ENCODE data around the gene HIVEP3. TPM values are rescaled to one million over a fixed set of nuclear protein-coding genes. Genes with fewer than 3 reads are reported as not detected.
"Not testable (repeated sequence)": the region's sequence is repeated elsewhere in the genome, so short reads cannot be mapped to it uniquely, and the experiment has no call there.

The HIVEP3 gene
- total RNA-seq, 1 experiment from 2014 or later = 0.32 TPM

- no peak for DNase-seq (ENCODE audit: low read depth, low spot score)
- in situ Hi-C loops (cut with HindIII; ENCODE audit: low pct_unique_long_range_greater_than_20kb, low sequenced_read_pairs) = no loop called here
Measured at GRCh38 chr1:41709873-41710272, 208.8 kb downstream of the HIVEP3 start.

- no peak for DNase-seq (ENCODE audit: low read depth, low spot score)
- in situ Hi-C loops (cut with HindIII; ENCODE audit: low pct_unique_long_range_greater_than_20kb, low sequenced_read_pairs) = no loop called here
Measured at GRCh38 chr1:41709331-41709730, 209.4 kb downstream of the HIVEP3 start.

- DNase-seq (ENCODE audit: low read depth, low spot score) = no peak
- in situ Hi-C loops (cut with HindIII; ENCODE audit: low pct_unique_long_range_greater_than_20kb, low sequenced_read_pairs) = no loop called here
Measured at GRCh38 chr1:41708332-41708731, 210.4 kb downstream of the HIVEP3 start.

- no peak for DNase-seq (ENCODE audit: low read depth, low spot score)
- in situ Hi-C loops (cut with HindIII; ENCODE audit: low pct_unique_long_range_greater_than_20kb, low sequenced_read_pairs) = no loop called here
Measured at GRCh38 chr1:41707793-41708192, 210.9 kb downstream of the HIVEP3 start.

- DNase-seq (ENCODE audit: low read depth, low spot score) = no peak
Measured at GRCh38 chr1:41705798-41706197, 212.9 kb downstream of the HIVEP3 start.

GRCh38 chr1:41704196-41704595 is 214.5 kb downstream of the HIVEP3 start:
- in situ Hi-C loops (cut with HindIII; ENCODE audit: low pct_unique_long_range_greater_than_20kb, low sequenced_read_pairs) = no loop called here
- DNase-seq (ENCODE audit: low read depth, low spot score) = peak; percentile 23

More at GRCh38 chr1:41705798-41706197, 212.9 kb downstream of the HIVEP3 start:
- in situ Hi-C loops (cut with HindIII; ENCODE audit: low pct_unique_long_range_greater_than_20kb, low sequenced_read_pairs) = no loop called here

GRCh38 chr1:41702771-41703170 is 216.0 kb downstream of the HIVEP3 start:
- in situ Hi-C loops (cut with HindIII; ENCODE audit: low pct_unique_long_range_greater_than_20kb, low sequenced_read_pairs) = no loop called here
- DNase-seq (ENCODE audit: low read depth, low spot score) = no peak

- no peak for DNase-seq (ENCODE audit: low read depth, low spot score)
- in situ Hi-C loops (cut with HindIII; ENCODE audit: low pct_unique_long_range_greater_than_20kb, low sequenced_read_pairs) = no loop called here
Measured at GRCh38 chr1:41700986-41701535, 217.7 kb downstream of the HIVEP3 start.

- no peak for DNase-seq (ENCODE audit: low read depth, low spot score)
- in situ Hi-C loops (cut with HindIII; ENCODE audit: low pct_unique_long_range_greater_than_20kb, low sequenced_read_pairs) = no loop called here
Measured at GRCh38 chr1:41700581-41700980, 218.1 kb downstream of the HIVEP3 start.

GRCh38 chr1:41699861-41700248 is 218.9 kb downstream of the HIVEP3 start:
- no peak for DNase-seq (ENCODE audit: low read depth, low spot score)
- in situ Hi-C loops (cut with HindIII; ENCODE audit: low pct_unique_long_range_greater_than_20kb, low sequenced_read_pairs) = no loop called here

GRCh38 chr1:41698916-41699860 is 219.5 kb downstream of the HIVEP3 start:
- no peak for DNase-seq (ENCODE audit: low read depth, low spot score)
- in situ Hi-C loops (cut with HindIII; ENCODE audit: low pct_unique_long_range_greater_than_20kb, low sequenced_read_pairs) = no loop called here

- no peak for DNase-seq (ENCODE audit: low read depth, low spot score)
- in situ Hi-C loops (cut with HindIII; ENCODE audit: low pct_unique_long_range_greater_than_20kb, low sequenced_read_pairs) = no loop called here
Measured at GRCh38 chr1:41696381-41696780, 222.3 kb downstream of the HIVEP3 start.

- no peak for DNase-seq (ENCODE audit: low read depth, low spot score)
Measured at GRCh38 chr1:41695118-41695745, 223.5 kb downstream of the HIVEP3 start.

GRCh38 chr1:41691966-41692365 is 226.8 kb downstream of the HIVEP3 start:
- DNase-seq (ENCODE audit: low read depth, low spot score); in situ Hi-C loops (cut with HindIII; ENCODE audit: low pct_unique_long_range_greater_than_20kb, low sequenced_read_pairs): not testable (repeated sequence)

More at GRCh38 chr1:41695118-41695745, 223.5 kb downstream of the HIVEP3 start:
- in situ Hi-C loops (cut with HindIII; ENCODE audit: low pct_unique_long_range_greater_than_20kb, low sequenced_read_pairs) = no loop called here

- DNase-seq (ENCODE audit: low read depth, low spot score) = no peak
- in situ Hi-C loops (cut with HindIII; ENCODE audit: low pct_unique_long_range_greater_than_20kb, low sequenced_read_pairs) = no loop called here
Measured at GRCh38 chr1:41691424-41691823, 227.3 kb downstream of the HIVEP3 start.

- DNase-seq (ENCODE audit: low read depth, low spot score) = no peak
- in situ Hi-C loops (cut with HindIII; ENCODE audit: low pct_unique_long_range_greater_than_20kb, low sequenced_read_pairs) = no loop called here
Measured at GRCh38 chr1:41690331-41690730, 228.4 kb downstream of the HIVEP3 start.

GRCh38 chr1:41689558-41689981 is 229.2 kb downstream of the HIVEP3 start:
- DNase-seq (ENCODE audit: low read depth, low spot score) = no peak
- in situ Hi-C loops (cut with HindIII; ENCODE audit: low pct_unique_long_range_greater_than_20kb, low sequenced_read_pairs) = no loop called here

GRCh38 chr1:41689139-41689538 is 229.6 kb downstream of the HIVEP3 start:
- DNase-seq (ENCODE audit: low read depth, low spot score) = no peak
- in situ Hi-C loops (cut with HindIII; ENCODE audit: low pct_unique_long_range_greater_than_20kb, low sequenced_read_pairs) = no loop called here
